GM08714 (cell line): ENCODE results near the gene GNB1L.

Source experiments
- H3K4me3 ChIP-seq: fragments of 200-500 bp; sonication (Bioruptor generic); 2 replicates; pipeline ENCODE4 v1.5.1; 2014; ENCODE audit warnings: mild to moderate bottlenecking, low read length, inconsistent platforms
- ZNF274 ChIP-seq: IDR thresholded peaks from 2 replicates; pipeline ENCODE4 v1.6.1; 2012; ENCODE audit warnings: mild to moderate bottlenecking, low read depth, low read length

GNB1L gene

DNA sequence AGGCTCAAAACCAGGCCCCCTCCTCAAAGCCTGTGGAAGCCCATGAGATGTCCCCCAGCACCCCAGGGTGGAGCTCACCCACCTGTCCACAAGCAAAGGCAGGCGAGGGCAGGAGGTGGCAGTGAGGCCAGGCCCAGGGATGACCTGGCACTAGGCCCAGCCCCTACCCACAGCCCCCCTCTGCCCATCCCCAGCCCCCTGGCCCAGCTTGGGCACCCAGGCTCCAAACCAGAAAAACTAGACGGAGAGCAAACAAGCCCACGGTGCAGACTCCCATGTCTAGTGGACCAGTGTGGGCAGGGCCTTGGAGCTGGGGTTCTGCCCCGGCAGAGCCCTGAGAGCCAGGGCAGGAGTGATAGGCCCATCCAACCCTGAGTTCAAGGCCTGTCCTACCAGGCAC lies 111.0 kb downstream of the GNB1L start:
- no peak for TF ChIP-seq ZNF274
- H3K4me3 ChIP-seq: no peak overlapping the region

DNA sequence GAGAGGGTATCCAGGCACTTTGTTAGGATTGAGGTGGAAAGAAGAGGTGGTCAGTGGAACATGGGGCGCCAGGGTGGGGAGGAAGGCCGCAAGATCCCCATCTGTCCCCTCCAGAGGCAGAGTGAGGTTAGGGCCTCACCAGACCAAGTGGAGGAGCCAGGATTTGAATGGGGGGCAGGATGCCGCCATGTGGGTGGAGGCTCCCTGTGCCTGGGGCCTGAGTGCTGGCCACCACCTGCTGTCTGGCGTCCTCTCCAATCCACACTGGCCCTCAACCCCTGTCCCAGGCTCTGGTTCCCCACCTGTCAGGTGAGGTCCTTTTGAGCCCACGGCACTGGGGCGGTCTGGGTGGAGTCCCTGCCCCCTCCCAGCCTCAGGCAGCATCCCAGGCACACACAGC lies 111.6 kb downstream of the GNB1L start:
- no peak for TF ChIP-seq ZNF274
- no peak overlapping the region for H3K4me3 ChIP-seq

DNA sequence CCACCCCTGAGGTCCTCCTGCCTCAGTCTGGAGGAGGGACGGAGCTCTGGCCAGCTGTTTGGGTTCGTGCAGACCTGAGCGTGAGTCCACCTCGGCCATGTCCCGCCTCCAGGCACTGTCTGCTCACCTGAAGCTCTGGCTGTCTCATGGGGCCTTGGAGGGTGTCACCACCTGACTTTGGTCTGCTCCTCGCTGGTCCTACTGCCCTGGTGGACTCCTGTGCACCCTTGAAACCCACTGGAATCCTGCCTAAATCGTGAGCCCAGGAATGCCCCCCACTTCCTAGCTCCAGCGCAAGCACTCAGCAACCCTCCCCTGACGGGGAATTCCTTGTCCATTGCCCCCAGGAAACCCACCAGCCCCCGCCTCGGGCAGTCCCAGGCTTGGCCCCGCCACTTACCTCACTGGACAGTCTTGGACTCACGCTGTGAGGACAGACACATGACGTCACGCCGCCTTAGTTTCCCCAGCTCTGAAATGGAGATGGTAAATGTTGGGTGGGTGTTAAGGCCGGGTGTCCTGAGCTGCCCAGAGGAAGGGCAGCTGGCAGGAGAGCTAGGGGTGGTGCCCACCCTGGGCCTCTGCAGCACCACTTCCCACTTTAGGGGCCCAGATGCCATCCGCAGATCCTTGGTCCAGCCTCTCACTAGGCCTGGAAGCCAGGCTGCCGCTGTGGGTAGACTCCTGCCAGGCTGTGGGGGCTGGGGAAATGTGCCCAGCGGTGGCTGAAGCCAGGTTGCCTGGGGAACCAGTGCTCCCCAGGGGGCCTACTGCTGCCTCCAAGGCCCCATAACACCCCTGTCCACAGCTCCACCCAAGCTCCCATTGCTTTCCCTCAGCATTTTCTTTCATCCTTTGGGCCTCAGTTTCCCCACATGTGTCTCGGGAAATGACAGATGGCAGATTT lies 112.3 kb downstream of the GNB1L start:
- no peak for TF ChIP-seq ZNF274
- no peak overlapping the region for H3K4me3 ChIP-seq

DNA sequence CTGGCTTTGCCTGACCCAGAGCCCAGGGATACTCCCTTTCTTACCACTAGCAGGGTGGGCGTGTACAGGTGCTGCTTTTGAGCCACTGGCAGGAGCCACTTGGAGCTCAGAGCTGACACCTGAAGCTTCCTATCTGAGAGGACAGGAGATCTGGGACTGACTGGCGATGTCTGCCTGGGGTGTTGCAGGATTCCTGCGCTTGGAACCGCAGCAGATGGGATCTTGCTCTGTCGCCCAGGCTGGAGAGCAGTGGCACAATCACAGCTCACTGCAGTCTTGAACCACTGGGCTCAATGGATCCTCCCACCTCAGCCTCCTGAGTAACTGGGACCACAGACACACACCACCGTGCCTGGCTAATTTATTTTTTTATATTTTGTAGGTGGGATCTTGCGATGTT lies 113.6 kb downstream of the GNB1L start:
- H3K4me3 ChIP-seq: no peak overlapping the region
- TF ChIP-seq ZNF274: no peak

DNA sequence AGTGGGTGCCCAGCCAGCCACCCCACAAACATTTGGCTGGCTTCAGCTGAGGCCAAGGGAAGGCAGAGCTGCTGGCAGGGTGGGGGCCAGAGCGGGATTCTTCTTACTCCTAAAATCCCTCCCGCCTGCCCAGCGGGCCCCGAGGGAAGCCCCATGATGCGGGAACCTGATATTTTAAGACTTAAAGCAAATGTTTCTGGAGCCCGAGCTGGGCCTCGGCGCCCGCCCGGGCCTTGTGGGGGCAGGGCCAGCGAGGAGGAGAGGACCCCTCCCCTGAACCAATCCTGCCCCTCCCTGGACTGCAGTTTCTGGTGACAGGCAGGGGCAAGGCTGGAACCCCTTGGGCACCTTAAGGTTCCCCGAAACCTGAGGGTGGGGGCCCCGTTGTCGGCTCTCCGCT lies 114.1 kb downstream of the GNB1L start:
- no peak for TF ChIP-seq ZNF274
- H3K4me3 ChIP-seq: no peak overlapping the region

DNA sequence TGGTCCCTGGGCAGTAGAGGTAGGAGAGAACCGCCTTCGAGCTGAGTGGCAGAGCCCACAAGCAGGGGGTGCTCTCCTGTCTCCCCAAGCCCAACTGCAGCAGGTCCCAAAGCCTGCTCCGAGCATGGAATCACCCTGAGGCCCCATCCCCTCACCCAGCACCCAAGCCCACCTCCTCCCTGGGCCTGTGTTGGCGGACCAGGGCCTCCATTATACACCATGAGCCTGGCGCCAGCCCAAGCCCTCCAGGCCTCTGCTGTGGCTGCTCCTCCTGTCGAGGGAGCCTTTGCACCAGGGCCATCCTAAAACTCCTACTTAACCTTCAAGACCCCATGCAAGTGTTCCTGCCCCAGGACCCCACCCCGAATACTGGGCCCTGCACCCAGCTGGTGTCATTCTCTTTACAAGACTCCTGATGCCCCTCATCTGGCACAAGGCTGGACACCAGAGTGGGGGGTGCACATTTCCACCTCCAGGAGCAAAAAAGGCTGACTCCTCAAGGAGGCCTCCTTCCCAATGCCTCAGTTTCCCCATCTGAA lies 114.7 kb downstream of the GNB1L start:
- no peak for TF ChIP-seq ZNF274
- no peak overlapping the region for H3K4me3 ChIP-seq

DNA sequence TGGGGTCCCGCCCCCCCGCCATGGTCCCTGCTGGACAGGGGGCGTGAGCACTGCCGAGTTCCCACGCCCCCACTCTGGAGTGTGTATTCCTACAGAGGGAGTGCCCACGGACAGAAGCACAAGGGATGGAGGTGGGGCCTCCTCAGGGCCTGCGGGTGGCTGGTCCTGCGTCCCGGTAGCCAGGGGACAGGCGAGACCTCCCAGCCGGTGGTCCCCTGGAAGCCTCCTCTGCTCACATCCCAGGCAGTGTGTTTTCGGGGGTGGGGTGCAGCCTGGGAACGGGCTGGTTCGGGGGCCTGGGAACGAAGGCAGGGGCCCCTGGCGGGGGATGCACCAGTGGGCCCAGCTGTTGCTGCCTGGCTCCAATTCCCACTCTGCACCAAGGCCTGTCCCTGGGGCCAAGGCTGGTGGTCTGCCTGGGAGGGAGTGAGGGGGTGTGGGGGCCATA lies 115.2 kb downstream of the GNB1L start:
- TF ChIP-seq ZNF274: no peak
- H3K4me3 ChIP-seq: no peak overlapping the region

DNA sequence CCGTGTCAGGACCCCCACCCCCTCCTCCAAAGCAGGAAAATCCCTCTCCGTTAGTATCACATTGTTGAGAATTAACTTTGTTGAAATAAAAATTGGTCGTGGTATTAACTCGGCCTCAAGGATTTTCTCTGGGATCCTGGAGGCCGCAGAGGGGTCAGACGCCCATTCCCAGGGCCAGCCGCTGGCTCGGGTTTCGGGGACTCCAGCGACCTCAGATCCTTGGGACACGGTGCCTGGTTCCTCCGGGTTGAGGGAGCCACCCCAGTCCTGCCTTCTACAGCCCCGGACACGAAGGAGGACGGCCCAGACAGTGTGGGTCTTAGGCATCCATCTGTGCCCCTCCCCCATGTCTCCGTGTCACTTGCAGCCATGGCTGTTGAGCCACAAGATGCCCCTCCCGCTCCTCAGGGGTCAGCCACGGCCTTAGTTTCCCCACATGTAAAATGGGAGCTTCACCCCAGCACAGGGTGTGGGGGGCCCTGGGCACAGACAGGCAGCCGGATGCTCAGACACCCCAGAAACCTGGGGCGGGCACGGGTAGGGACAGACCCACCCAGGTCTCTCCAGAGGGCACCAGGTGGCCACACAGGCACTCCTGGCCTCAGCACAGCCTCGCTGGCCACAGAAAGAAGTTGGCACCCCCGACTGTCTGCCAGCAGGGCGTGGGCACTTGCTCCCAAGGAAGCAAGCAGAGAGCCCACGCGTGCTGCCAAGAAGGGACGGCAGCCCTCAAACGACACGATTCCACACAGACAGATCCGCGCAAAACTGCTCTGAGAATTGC lies 115.8 kb downstream of the GNB1L start:
- H3K4me3 ChIP-seq: no peak overlapping the region
- TF ChIP-seq ZNF274: no peak

DNA sequence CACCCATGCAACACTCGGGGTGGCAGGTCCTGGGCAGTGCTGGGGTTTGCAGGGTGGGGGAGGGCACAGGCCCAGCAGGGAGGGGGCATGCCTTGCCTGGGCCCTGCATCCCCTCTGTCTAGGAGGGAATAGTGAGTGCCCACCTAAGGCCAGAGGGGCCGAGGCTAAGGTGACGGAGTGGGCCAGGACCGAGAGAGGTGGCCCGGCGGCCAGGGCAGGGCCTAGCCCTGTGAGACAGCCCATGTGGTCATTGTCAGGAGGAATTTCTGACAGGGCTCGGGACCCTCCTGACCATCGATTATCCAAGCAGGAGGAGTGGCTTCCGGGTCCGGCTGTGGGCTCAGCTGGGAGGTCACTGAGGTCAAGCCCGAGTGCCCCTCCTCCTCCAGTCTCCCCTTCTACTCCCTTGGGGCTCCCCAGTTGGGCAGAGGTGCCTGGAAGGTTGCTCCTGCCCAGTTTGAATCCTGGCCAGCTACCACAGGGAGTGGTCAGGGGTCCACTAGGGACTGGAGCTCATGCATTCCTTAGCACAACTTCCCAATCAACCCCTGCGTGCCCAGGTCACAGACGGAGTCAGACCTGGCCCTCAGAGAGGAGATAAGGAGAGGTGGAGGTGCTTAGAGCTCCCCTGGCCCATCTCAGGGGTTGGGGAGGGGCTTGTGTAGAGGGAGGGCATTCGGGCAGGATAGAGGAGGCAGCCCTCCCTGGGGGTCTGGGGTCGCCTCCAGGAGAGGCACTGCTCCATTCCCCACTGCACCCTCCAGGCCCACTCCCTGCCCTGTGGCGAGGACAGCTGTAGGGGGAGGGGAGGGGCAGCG lies 116.6 kb downstream of the GNB1L start:
- no peak for TF ChIP-seq ZNF274

DNA sequence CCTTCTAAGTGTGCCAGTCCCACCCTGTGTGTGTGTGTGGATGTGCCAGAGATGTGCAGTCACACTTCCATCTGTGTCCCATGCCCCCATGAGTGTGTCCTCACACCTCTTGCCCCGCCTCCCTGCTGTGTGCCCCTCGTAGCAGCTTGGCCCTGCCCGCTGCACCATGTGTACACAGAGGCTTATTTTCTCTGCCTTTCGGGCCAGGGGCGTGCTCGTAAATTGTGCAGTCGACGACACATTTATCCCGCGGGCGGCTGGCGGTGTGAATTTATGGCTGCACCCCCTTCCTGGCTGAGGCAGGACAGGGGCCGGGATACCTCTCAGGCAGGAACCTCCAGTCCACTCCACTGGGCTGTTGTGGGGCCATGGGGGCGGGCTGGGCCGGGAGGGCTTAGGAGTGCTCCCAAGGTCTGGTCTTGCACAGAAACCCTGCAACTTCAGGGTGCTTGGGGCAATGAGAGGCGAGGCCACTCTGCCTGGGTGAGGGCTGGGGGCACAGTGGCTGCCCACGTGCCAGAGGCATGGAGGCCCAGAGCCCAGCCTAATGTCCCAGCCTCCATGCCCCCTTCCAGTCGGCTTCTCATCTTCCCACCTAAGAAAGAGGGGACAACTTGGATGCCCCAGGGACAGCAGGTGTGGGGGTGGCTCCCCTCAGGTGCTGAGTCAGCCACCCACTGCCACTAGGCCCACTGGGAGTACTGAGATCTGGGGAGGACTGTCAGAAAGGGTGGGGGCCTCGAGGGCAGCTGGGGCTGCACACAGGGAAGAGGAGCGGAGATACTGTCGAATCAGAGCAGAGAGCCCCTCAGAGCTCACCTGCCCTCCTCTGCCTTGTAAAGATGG lies 118.8 kb downstream of the GNB1L start:
- no peak for TF ChIP-seq ZNF274
- H3K4me3 ChIP-seq: no peak overlapping the region

More for the DNA sequence above, 116.6 kb downstream of the GNB1L start:
- no peak overlapping the region for H3K4me3 ChIP-seq

DNA sequence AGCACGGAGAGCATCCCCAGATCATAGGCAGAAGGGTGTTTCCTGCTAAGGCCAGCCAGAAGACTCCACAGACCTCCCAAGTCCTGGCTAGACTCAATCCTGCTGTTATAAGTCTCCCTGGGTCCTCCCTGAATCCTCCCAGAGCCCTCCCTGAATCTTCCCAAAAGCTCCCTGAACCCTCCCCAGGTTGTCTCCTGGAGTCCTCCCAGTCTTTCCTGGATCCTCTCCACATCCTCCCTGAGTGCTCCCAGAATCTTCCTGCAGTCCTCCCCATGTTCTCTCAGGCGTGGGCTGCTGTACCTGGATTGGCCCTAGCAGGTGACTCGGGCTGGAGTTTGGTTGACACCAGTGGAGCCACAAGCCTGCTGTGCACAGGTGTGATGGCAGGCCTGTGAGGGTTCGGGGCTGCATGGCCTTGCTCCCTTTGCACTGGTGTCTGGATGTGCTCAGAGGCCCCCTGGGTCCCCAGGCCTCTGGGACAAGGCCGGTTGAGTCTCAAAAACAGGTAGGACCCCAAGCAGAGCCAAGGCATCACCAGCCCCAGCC lies 119.8 kb downstream of the GNB1L start:
- TF ChIP-seq ZNF274: no peak

DNA sequence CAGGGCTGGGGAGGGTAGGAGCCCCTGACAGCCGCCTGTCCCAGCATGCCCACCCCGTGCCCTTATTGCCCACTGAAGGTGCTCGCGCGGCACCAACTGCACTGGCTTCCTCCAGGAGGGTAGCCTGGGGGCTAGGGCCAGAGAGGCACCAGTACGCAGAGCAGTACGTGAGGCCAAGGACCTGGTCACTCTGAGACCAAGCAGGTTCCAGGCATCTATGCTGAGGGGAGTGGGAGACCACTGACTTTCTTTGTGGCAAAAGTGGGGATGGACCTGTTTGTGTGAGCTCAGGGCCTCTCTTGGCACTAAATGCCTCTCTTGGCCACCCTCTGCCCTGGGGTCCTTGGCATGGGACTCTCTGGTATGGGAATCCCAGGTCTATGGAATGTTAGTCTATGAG lies 120.5 kb downstream of the GNB1L start:
- no peak for TF ChIP-seq ZNF274
- no peak overlapping the region for H3K4me3 ChIP-seq

More for the DNA sequence above, 119.8 kb downstream of the GNB1L start:
- H3K4me3 ChIP-seq: no peak overlapping the region

DNA sequence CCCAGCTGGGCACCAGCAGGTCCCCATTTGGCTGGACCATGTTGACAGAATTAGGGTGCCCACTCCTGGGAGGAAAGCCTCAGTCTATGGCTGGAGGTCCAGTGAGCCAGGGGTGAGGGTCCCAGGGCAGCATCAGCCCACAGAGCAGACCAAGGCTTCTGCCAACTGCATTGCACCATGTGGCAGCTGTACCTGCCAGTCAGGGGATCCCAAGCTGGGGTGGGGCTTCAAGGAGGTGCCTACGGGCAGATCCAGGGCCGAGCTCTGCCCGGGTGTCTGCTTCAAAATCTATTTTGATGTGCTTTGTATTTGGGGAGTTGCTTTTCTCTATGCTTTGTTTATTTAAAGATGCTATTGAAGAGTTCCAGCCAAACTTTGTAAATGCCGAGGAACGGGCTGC lies 120.9 kb downstream of the GNB1L start:
- H3K4me3 ChIP-seq: no peak overlapping the region

More for the DNA sequence above, 120.9 kb downstream of the GNB1L start:
- TF ChIP-seq ZNF274: no peak
